ENCODE measurements around the gene AKAP13. TPM values are rescaled to one million over a fixed set of nuclear protein-coding genes. Genes with fewer than 3 reads are reported as not detected.

The AKAP13 gene
- total and polyA plus RNA-seq, 2 donors (not counting 1 experiment from before 2014, with no cell fraction given), result 73.8 to 358 TPM

- ATAC-seq (ENCODE audit: low read depth), result no peak
- POLR2A ChIA-PET, result interaction anchor here (0.9 to 5.0 kb wide), 2 partner anchors 8 to 12 kb away, joined by 5 to 49 read pairs; no protein-coding TSS in a partner anchor
- H3K79me2 ChIP-seq (ENCODE audit: control insufficient read depth, insufficient read depth, low read length), result peaks cover 78% of the 10 kb centered on the region
Measured at GRCh38 chr15:85692321-85692720, 311.9 kb downstream of the AKAP13 start.

More at GRCh38 chr15:85692321-85692720, 311.9 kb downstream of the AKAP13 start:
- Histone ChIP-seq H3K36me3 (replicated peaks in 1 of 2; ENCODE audit: control extremely low read depth in 1 of 2, control insufficient read depth in 1 of 2, extremely low read depth in 1 of 2, insufficient read depth in 2 of 2, low read length in 1 of 2) (peaks cover 24 to 44% of the 10 kb centered on the region in 2 experiments), H3K4me1 (ENCODE audit: control insufficient read depth in 2 of 2, insufficient read depth in 2 of 2, low read length in 2 of 2) (peaks cover 58% of the 10 kb centered on the region in 2 donors), H3K27me3 (replicated peaks in 1 of 4; ENCODE audit: control extremely low read depth in 1 of 4, control insufficient read depth in 3 of 4, insufficient read depth in 4 of 4, low read length in 3 of 4) (no peaks in the 10 kb centered on the region), H2AFZ (ENCODE audit: insufficient read depth, low read depth, low read length, poor library complexity, severe bottlenecking) (no peak overlapping the region), H3K4me3 (ENCODE audit: control extremely low read depth in 1 of 5, extremely low read depth in 1 of 5, insufficient read depth in 1 of 5, low read depth in 2 of 5, low read length in 4 of 5) (peak overlapping the region in 3 of 5 experiments; percentile 17 to 93 (median 76)), H3K9ac (ENCODE audit: low read length) (peak overlapping the region; percentile 84), H3K9me3 (ENCODE audit: control extremely low read depth in 1 of 3, control insufficient read depth in 2 of 3, insufficient read depth in 1 of 3, low read length in 2 of 3) (no peaks in the 10 kb centered on the region), H4K20me1 (ENCODE audit: control insufficient read depth, insufficient read depth, low read length, poor library complexity, severe bottlenecking) (no peaks in the 10 kb centered on the region), H3K4me2 (replicated peaks; ENCODE audit: low read depth, low read length, poor library complexity, severe bottlenecking) (peak overlapping the region; percentile 76), H3K27ac (ENCODE audit: low read length in 2 of 2) (peak overlapping the region; percentile 84 to 85)
- H3K27me3 Mint-ChIP-seq, result no peaks in the 10 kb centered on the region
- CTCF ChIA-PET, result interaction anchor here (0.6 to 3.8 kb wide), 5 partner anchors 11 to 396 kb away, joined by 3 to 25 read pairs (median 3); no protein-coding TSS in a partner anchor
- H3K4me1 Mint-ChIP-seq, result peaks cover 69% of the 10 kb centered on the region
- no peak for DNase-seq
- no peak for TF ChIP-seq CTCF (IDR thresholded peaks at IDR 0.05)
- no peak for TF ChIP-seq EZH2 (IDR thresholded peaks at IDR 0.05; ENCODE audit: borderline replicate concordance, insufficient read depth, low read depth, low read length, poor library complexity, severe bottlenecking)
- no CpG with 5 or more reads among the region's 6 CpGs for WGBS (ENCODE audit: insufficient coverage)
- H3K27ac Mint-ChIP-seq, result peak overlapping the region; percentile 81
- H3K4me3 Mint-ChIP-seq, result peak overlapping the region; percentile 98
- intact Hi-C loops (cut with micrococcal nuclease), result loop anchor here (5.0 kb wide), 1 partner anchor 110 kb away; no protein-coding TSS in a partner anchor
- no peaks in the 10 kb centered on the region for H3K9me3 Mint-ChIP-seq (ENCODE audit: insufficient read depth)

Data from B cell (primary cell).